CD4-positive, alpha-beta T cell treated with Interleukin-6 at 100 ng/mL for 8 hours (primary cell): ENCODE measurements around the gene SORBS1.
A peak's percentile ranks its signal among the peaks of the same experiment; 100 is the strongest.

Experiments used
- DNase-seq: peaks from one replicate; pipeline ENCODE4 v3.0.0-alpha.2; 2020; ENCODE audit warnings: mixed read lengths, low spot score

Gene SORBS1

DNA sequence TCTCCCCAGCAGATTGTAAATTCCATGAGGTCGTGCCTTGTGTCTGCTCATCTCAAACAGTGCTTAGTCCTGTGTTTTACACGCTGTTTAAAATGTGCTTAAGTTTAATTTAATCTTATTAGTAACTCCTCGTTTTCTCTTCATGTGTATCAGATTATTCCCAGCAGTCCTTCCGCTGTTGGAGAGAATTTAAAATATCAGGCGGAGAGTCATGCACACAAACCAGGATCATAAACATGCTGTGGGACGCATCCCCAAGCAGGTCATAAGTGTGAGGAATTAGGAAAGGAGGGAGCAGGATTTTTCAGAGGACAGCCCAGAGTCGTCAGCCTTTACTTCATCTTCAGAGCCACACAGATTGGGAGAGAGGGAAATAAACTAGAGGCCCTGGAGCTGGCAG is 4.2 kb upstream of the SORBS1 start:
- no peak for DNase-seq

- no peak for DNase-seq
Observed at GRCh38 chr10:95564291-95564690, 3.1 kb upstream of the SORBS1 start.

DNA sequence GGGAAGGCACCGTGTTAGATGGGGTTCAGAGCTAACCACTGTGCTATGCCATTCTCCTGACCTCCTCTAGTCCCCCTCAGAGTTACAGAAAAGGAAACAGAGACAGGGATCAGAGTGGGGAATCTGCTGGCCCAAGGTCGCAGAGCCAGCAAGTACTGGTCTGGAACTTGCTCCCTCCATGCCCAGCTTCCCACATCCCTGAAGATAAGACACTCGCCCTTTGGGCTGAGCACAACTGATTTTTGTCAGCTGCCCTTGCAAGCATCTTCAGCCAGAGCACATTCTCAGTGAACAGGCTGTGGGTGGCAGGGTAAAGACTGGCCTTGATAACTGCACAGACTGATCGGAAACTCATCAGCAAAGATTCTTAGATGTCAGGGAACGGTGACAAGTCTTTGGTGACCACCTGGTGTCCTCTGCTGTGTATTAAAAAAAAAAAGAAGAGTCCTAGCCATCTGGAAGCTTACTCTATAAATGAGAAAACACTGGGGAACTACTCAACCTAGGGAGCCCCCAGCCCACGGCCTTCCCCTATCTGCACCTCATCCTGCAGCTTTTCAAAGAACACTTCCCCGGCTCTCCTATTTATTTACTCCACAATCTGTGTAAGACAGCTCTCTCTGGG is 1.3 kb upstream of the SORBS1 start:
- no peak for DNase-seq

GRCh38 chr10:95561864-95562177 is 650 bp upstream of the SORBS1 start:
- DNase-seq, result no peak

DNA sequence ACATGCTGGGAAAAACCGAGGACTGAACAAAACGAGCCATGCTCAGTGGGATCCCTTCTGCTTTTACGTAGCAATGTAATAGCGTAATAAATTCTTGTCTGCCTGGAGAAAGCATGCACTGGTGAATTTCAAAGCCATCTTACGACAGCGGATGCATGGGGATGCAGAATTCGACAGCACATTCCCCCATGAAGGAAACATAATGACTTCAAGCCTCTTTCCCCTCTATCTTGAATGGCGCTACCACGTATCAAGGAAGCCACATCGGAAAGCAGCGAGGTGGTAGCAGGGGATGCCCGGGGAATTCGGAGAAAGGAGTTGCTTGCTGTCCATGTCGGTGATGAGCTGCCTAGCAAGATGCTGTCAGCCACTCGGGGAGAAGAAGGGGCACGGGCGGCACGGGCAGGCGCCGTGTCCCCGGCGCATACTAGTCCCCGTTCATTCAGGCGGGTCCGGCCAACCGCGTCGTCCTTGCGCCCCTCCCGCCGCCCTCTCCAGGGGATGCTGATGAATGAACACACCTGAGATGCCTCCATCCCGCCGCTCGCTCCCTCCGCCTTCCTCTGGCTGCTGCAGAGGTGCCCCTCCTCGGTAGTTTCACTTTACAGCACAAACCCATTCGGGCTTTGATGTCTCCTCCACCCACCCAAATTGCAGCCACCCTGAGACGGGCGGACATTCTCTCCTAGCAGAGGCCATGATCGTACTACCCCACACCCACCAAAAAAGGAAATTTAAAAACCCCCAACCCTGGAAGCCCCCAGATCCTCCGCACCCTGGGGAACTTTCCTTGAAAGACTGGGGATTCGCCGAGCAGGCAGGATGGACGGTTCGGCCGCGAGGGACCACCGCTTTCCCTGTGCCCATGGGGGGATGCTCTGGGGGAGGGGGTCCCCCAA is 644 bp downstream of the SORBS1 start:
- DNase-seq, result peak; percentile 45

DNA sequence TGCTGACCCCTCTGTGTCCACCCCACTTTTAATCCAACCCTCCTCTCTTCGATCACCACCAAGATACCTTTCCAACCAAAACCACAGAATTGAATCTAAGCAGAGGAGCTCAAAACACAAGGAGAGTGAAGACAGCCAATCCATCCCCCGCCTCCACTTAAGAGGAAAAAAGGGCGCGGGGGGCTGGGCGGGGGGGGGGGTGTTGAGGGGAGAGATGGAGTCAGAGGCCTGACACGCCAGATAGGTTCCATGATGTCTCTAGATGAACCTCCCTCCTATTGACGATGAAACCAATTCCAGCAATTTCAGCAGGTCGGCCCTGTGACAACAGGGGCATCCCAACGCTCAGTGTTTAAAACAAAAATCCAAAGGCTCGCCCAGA is 1.3 kb downstream of the SORBS1 start:
- no peak for DNase-seq

GRCh38 chr10:95559471-95559870 is 1.7 kb downstream of the SORBS1 start:
- DNase-seq, result no peak

GRCh38 chr10:95558593-95559320 is 2.4 kb downstream of the SORBS1 start:
- DNase-seq, result no peak

DNA sequence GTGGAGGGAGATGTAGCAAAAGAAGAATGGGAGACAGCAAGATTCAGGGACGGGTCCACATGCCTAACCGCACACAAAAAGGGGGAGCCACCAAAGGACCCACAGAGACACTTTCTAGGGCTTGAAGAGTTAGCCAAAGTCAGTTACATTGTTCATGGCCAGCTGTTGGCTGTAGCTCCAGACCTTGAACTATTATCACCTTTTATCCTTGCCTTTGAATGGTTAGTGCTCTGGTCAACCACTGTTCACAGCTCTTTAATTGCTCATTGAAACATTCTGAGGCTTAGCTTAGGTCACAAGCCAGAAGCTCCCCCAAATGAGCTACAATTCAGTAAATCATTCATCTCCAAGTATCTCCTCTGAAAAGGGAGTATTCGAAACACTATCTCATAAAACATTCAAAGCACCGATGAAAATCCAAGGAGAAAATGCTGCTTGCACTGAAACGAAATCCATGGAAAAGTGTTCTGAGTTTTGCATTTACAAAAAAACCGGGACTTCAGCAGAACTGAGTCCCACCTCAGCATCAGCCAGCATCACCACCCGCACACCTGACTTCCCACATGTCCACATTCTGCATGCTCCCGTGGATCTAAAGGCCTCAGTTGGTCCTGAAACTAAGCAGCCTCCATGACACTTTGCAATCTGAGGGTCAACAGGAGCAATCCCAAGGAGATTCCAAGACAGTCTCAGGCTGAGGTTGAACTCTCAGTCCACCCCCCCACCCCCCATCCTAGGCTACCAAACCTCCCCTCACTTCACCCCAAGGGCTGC is 4.0 kb downstream of the SORBS1 start:
- no peak for DNase-seq

DNA sequence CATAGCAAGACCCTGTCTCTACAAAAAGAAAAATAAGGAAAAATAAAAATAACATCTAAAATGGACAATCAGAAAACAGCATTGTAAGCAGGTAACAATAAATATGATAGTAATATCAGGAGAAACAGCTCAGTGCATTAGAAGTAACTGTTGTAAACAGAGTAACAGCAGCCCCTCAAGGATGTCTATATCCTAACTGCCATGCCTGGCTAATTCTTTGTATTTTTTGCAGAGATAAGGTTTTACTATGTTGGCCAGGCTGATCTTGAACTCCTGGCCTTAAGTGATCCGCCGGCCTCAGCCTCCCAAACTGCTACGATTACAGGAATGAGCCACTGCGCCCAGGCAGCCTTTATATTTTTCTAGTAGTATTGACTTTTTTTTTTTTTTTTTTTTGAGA is 7.5 kb downstream of the SORBS1 start:
- DNase-seq, result no peak

GRCh38 chr10:95552679-95553342 is 8.4 kb downstream of the SORBS1 start:
- no peak for DNase-seq

GRCh38 chr10:95550073-95550672 is 11.0 kb downstream of the SORBS1 start:
- no peak for DNase-seq

DNA sequence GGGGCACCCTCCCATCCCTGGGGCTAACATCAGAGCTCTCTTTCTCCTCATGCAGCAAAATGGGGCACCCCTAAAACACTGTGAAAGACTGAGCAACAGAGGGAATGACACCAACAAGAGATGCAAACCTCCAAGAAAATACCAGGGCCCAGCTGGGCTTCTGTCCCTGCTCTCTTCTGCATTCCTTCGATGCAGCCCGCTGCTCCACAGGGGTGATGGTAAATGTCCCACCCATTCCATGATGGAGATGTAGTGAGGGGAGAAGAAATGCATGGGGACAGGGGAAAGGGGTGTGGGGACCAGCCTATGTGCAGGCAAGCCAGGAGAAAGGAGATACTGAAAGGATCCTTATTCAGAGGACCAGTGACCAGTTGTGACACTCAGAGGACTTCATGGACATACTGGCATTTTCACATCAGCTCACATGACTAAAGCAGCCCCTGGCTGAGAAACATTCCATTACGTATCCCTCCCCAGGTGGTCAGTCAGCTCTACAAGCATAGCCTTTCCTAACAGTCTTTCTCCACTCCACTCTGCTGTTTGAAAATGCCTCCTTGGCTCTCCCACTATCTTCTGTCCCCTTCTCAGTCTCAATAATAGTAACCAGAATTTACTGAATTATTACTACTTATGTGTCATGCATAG is 13.3 kb downstream of the SORBS1 start:
- DNase-seq, result no peak

GRCh38 chr10:95547197-95547596 is 14.0 kb downstream of the SORBS1 start:
- no peak for DNase-seq

DNA sequence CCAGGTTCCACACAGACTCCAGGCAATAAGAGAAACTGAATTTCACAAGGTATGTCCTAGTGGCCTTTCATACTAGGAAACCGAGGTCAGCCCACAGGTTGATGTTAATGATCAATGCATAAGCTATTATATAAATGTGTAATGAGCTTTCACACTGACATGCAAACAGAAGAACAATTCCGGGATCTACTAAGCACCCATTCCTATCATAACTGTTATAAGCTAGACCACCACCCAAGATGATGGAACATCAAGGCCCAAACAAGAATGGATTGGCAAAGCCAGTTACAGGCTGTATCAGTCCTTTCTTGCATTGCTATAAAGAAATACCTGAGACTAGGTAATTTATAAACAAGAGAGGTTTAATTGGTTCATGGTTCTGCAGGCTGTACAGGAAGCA is 15.2 kb downstream of the SORBS1 start:
- DNase-seq, result no peak

- DNase-seq, result no peak
Observed at GRCh38 chr10:95544783-95545500, 16.2 kb downstream of the SORBS1 start.

DNA sequence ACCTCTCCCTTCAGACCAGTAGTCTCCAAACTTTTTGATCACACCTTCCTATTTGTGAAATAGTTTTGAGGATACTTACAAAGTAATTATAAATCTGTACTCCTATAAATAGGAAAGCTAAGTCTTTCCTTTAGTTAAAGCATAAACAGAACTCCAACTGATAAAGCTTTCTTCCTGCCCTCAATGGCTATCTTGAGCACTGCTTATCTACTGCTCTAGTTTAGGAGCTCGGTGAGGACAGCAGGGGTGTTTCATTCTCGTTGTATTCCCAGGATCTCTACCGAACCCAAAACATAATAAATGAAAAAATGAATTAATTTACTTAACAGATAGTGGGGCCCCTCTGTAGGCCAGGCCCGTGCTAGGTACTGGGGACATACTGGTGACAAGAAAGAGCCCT is 17.7 kb downstream of the SORBS1 start:
- DNase-seq, result no peak

DNA sequence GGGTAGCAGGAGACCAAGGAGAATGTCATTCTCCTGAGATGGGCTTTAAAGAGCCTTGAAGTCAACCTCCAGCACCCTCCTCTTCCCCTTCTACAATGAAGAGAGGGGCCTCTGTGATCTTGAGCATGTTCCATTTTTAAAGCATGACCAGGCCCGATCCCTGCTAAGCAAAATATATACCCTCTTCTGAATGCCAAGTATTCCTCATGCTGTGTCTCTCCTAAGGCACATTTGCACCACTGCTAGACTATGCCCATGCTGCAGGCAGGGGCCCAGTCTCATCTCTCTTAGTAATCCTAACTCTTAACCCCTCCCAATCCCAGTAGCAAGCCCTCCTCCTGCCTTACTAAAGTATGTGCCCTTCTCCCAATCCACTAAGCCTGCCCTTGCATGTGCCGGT is 18.4 kb downstream of the SORBS1 start:
- DNase-seq, result no peak

GRCh38 chr10:95542330-95542729 is 18.8 kb downstream of the SORBS1 start:
- DNase-seq, result no peak

DNA sequence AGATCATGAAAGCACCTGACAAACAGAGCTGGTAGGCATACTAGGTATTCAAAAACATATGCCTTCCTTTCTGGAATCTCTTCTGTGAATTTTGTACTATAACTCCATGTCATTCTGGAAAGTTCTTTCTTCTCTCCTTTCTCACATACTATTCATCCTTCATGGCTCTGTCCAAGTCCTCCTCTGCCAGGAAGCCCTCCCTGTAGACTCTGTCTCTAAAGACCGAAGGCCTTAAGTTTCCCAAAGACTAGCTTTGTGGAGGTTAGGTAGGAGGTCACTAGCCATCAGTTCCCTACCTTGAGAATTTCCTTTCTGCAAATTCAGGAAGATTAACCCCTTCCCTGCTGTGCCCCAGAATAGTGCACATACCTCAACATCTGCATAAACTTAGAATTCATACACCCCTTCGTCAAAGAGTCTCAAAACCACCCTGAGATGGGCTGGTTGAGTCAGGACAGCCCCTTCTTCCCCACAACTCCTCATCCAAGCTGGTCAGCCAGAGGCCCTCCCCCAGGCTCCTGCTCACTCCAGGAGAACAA is 20.6 kb downstream of the SORBS1 start:
- no peak for DNase-seq
